AG08396 (cell line): ENCODE results near the gene C18orf63.
"Not testable (repeated sequence)": the region's sequence is repeated elsewhere in the genome, so short reads cannot be mapped to it uniquely, and the experiment has no call there.

Experiments
- DNase-seq: peaks from one replicate; pipeline ENCODE4 v3.0.0; 2012; ENCODE audit warnings: low spot score, mixed read lengths

C18orf63 gene

DNA sequence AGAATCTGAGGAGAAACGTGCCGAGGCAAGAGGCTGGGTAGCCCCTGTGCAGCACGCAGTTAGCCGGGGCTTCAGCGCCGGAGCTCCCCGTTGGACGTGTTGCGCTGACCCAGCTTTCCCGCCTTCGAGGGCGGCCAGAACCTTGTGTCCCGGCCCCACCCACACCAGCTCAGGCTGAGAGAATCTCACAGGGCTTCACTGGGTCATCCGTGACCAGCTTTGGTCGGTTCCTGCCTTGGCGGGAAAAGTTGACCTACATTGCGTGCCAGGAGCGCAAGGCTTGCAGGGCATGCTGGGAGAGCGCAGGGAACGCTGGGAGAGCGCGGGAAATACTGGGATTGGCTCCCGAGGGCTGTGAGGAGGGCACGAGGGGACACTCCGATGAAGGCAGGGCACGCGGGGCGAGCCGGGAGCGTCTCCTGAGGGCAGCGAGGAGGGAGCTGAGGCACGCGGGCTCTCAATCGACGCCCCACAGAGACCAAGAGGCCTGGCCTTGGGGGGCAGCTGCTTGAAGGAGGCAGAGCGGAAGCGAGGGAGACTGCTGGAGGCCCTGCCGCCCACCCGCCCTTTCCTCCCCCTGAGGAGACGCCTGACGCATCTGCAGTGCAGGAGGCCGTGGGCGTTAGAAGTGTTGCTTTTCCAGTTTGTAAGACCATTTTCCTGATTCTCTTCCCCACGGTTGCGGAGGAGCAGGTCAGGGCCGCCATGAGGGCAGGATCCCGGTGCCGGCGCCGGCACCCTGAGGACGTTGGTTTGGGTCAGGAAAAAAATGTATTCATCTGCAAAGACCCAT, at the start of gene C18orf63:
TSS of gene C18orf63 (plus strand) at position 376 of the 793 bp plus-strand sequence. CDS start 2,027 bp downstream, outside the sequence.
- no peak for DNase-seq

DNA sequence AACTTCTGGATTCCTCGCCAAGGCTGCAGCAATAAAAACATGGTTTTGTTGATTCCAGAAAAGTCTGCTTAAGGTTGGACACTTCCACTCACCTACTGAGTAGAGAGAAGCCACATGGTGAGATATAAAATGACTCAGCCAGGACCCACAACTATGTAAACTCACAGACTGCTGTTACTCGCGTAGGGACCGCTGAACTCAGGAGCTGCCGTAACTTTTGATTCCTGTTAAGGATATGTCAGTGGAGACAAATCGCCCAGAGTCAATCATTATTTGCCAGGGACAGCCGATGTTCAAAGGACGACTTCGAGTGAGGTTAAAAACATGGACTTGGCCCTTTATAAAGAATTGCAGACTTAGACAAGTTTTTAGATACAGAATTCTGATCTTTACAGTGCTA, 49.5 kb upstream of the C18orf63 start:
- DNase-seq: no peak

DNA sequence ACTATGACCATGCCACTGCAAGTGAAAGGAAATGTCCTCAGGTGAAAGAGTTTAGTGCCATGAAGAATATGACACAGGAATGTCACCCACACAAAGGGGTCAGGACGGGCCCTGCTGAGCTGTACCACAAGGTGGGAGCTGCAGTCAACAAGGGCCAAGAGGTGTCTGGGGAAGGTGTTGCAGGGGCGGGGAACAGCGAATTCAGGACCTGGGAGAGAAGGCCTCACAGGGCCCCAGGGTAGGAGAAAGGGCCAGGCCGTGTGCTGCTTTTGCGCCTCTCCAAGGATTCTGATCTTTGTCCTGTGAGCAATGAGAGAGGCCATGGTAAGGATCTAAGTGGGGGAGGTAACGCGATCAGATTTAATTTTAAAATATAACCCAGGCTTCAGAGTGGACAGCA, 47.5 kb upstream of the C18orf63 start:
- no peak for DNase-seq

DNA sequence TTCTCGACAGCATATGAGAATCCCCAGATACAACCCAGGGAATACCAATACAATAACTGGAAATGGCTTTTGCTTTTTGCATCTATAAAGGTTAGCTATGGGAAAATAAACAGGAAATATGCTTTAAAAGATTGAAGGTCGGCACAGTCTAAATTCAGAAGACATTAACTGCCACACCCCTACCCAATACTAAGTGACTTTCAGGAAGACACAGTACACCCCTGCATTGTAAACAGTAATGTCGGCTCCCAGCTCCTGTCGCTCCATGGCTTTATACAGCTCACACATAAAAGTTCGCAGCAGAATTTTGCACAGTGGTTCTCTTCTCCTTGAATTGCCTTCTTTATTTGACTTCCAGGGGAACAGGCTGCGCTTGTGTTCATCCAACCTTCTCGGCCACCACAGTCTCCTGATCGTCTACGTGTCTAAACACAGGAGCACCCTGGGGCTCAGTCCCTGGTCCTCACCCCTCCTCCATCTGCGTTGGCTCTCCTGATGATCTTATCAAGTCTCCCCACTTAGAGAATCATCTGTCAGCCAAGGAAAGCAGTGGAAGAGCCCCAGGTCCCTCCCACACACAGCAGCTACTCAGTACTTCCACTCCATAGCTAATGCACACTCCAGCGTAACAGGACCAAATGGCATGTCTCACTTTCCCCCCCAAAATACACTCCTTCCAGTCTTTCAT, 46.6 kb upstream of the C18orf63 start:
- no peak for DNase-seq

DNA sequence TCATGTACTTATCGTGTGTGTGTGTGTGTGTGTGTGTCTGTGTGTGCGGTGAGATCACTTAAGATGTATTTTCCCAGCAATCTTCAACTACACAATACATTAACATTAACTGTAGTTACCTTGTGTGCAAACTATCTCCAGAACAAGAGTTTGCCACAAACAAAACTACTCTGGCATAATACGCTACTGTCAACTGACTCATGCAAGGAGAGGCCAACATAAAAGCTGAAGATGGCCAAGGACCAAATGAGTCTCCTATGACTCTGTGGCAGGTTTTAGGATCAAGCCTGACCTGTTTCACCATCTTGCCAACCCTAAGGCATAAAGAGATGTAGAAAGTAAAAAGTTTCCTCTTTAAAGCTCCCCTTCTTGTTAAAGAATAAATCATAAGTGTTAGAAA, 44.0 kb upstream of the C18orf63 start:
- no peak for DNase-seq

DNA sequence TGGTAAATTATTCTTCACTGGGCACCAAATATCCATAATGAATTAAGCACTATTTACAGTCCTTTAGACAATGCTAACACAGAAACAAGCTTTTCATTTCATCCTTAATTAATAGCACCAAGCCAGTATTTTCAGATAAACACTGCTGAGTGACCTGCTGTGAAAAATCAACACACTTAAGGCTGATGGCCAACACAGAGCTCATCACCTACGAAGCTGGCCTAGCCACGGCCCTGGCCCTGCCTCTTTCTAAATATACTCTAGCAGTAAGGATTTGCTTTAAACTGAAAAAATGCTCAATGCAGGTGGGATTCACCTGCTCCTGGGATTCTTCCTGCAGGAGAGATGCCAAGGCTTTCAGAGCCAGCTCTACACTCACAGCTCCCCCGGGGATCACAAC, 42.2 kb upstream of the C18orf63 start:
- no peak for DNase-seq

DNA sequence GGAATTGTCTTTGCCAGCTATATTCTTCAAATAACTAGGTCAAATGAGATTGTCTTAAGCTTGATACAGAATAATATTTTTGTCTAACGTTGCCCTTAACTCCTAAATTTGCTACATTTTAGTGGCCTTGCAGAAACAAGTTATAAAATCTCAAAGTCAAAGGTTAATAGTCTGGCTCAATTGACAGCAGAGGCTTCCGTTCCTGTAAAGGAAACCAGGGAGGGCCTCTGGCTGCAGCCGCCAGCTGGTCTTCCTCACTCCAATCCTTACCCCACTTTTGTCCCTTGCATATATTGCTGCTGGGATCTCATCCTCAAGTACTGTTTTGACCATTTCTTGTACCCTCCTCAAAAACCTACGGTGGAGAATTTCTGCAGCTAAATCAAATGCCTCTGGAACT, 40.9 kb upstream of the C18orf63 start:
- no peak for DNase-seq

DNA sequence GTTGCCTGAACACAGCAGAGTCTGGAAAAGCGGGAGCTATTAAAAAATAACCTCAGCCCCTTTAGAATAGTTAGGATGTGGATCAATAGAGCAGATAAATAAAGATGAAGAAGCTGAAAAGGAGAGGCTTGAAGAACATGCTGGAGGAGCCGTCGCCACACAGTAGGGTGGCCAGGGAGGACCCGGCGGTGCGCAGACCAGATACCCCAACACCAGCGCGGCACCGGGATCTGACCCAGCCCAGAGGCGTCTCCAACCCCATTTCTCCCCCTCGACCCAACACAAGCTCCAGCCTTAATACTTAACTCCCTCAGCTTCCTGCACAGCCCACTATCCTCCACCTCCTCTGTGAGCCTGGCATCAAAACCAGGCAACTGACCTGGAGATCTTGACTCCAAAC, 39.9 kb upstream of the C18orf63 start:
- no peak for DNase-seq

DNA sequence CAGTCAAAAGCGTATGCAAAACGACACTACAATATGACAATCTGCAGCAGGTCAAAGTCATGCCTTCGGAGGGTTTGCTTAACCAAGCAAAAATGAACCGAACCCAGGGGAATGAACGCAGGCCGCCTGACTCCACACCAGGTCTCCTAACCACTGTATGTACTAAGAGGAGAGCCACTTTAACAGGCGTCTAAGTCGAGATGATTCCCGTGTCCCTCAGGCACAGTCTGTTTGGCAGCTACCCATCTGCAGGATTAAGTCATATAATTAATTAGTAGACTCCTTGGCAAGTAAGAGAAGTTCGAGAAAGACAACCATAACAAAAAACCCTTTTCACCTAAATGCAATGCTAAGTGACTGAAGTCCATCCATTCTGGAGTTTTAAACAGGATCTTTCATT, 39.0 kb upstream of the C18orf63 start:
- no peak for DNase-seq

DNA sequence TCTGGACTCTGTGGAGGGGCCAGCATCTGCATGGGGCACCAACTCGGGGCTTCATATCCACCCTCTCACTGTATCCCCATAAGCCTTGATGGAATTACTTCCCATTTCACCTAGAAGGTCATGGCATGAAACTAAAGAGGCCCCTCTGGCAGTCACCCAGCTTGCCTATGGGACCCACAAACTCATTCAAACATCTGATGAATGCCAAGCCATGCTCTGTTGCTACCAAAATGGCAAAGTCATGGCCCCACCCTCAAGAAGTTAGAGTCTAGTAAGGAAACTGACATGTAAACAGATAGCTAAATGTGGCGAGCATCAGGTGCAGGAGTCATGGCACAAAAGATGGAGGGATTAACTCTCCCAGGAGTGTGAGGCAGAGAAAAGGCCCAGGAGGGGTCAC, 38.3 kb upstream of the C18orf63 start:
- DNase-seq: no peak

DNA sequence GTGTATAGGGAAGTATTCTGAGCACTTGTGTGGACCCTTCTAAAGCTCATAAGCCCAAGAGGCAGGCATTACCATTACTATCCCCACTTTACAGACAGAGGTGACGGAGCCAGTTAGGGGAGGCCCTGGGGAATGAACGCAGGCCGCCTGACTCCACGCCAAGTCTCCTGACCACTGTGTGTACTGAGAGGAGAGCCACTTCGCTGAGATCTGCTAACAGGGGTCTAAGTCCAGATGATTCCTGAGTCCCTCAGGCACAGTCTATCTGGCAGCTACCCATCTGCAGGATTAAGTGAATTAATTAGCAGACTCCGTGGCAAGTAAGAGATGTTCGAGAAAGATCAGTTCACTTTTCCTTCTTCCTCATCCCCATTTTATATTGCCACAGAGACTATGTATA, 37.6 kb upstream of the C18orf63 start:
- DNase-seq: no peak

DNA sequence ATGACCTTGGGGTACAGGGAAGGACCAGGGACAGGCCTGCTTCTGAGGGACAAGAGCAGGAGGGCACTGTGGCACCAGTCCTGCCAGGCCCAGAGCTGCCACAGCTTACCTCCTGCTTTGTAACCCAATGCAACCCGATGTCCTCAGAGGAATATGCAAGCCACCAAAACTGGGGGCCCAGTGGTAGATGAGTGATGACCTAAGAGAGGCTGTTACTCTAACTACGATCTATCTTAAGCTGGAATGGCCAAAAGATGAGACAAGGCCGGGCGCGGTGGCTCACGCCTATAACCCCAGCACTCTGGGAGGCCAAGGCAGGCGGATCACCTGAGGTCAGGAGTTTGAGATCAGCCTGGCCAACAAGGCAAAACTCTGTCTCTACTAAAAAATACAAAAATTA, 36.7 kb upstream of the C18orf63 start:
- DNase-seq: no peak

DNA sequence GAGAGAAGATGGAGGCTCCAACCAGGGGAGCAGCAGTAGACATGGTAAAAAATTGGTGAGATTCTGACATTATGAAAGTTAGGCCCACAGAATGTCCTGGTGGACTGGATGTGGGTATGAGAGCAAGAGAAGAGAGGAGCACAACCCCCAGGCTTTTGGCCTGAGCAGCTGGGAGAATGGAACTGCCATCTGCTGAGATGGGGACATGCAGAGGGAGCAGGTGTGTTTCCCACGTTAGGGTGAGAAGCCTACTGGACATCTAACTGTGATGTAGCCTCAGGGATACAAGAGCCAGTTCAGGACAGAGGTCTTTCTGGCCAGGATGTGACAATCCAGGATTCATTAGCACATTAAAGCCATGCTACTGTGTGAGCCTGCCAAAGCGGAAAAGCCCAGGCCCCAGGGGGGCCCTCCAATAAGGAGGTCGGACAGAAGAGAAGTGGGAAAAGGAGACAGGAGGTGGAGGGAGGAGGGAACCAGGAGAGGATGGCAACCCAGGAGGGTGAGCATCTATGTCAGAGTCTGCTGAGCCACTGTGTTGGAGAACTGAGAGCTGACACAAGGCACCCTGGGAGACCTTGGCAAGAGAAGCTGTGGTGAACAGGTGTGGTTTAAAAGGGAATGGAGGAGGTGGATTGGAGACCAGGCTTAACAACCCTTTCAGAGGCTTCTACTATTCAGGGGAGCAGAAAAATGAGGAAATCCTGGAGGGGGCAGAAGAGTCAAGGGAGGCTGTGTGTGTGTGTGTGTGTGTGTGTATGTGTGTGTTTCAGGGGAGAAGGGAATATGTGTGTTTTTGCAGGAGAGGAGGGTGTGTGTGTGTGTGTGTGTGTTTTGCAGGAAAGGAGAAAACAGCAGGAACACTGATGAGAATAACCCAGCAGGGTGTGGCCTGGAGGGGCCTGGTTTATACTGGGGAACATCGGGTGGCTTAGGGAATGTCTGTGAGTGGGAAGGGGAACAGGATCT, 34.3 kb upstream of the C18orf63 start:
- DNase-seq: no peak

DNA sequence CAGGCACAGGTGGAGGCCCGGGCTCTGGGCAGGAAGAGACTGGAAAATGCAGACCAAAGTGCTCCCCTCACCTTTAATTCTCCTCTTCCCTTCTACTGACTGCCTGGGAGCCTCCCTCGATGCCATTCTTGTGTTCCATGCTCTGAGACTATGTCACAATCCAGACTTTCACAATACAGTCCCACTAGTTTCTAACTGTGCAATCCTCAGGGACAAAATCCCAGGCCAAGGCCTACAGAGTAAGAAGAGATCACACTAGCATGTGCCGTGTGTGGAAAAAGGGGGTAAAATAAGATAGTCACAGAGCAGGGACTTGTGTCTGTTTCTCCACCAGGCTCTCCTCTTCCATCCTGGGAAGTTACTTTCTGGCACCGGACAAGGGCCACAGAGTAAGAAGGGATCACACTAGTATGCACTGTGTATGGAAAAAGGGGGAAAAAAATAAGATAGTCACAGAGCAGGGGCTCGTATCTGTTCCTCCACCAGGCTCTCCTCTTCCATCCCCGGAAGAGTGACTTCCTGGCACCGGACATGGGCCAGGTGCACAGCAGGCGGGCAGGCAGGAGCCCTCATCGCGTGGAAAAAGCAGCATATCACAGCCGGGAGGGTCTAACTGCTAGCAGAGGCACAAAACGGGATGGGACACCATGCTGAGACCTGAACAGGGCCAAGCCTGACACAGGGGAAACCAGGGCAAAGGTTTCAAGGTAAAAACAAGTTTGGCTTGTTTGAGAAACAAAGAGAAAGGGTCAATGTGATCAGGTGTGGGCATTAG, 33.5 kb upstream of the C18orf63 start:
- DNase-seq: peak; percentile 2

DNA sequence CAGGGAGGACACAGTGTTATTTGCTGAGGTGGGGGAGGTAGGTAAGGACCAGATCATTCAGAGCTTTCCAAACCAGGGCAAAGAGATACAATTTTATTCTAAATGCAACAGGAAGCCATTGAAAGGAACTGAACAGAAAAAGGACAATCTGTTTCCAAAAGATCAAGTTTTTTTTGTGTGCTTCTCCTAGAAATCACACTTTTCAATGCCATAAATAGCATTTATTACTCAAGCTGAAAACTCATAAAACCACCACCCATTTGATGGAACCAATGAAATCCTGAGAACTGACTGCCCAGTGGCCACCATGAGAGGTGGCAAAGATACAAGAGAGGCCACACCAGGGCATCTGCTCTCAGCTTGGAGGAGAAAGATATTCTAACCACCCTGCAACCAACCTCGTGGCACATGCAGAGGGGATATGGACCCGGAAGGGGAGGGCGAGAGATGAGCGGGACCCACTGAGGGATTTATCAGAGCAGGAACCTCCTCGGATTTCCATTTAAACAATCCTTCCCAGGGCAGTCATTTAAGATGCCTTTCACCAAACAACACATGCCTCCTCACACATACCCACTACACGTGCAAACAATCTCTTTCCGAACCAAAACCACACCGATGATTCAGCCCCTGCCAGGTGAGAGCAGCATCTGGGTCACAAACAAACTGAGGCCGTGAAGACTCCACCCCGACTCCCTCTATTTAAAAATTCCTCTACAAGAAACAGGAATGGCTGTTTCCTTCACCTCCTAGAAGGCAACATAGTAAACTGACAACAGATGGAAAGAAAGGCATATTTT, 32.7 kb upstream of the C18orf63 start:
- peak; percentile 14 for DNase-seq

DNA sequence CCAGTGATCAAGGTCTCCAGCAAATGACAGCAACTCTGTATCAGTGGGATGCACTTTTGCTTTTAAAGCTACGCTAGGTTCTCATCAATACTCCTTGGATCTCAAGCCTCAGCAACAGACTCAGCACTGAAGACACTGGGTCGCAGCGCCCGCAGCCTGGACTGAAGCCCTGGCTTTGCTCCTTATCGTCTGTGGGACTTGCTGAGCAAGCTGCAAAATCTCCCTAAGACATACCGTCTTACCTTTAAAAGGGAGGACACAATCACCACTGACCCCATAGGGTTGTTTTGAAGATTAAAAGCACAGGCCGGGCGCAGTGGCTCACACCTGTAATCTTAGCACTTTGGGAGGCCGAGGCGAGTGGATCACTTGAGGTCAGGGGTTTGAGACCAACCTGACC, 32.0 kb upstream of the C18orf63 start:
- DNase-seq: no peak

DNA sequence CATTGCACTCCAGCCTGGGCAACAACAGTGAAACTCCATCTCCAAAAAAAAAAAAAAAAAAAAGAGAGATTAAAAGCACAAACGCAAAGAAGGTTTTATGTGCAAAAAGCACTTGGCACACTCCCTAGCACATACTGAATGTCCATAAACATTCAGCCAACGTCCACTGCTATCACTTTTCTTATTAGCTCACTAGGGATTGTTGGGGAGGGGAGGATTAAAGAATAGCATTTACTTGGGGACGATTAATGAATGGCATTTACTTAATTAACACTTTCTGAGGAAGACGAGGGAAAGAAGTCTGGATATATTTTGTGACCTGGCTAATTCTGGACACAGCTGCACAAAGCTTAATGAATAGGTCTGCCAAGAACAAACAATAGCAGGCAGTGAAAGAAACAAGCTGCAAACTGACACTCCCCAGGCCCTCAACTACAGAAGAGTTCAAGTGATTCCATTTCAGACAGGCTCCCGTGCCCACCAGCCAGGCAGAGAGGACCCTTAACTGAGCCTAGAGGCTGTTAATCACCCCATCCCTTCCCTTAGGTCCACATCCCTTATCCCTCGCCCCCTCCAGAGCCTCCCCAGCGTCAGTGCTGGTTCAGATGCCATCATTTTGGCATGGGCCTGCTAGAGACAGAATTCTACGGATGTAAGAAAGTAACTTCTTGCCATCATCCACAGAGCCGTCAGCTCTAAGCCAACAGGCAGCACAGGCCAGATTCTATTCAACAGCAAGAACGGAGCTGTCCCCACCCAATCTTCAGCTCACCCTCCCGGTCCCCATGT, 31.3 kb upstream of the C18orf63 start:
- DNase-seq: peak; percentile 1

DNA sequence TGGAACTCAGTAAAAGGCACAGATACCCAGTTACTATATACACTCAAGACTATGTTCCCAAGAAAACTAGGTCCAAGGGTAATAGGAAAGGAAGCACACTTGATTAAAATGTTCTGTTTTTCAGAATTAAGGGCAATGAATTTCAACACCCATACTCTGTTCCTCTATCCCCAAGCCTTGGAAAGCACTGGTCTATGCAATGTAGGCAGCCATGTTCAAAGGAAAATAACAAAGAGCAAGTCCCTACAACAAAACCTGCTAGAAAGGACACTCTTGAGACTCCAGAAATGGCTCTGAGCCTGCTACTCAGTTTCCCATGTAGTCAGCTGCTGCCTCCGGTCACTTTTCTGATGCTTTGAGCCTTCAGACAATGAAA, 30.7 kb upstream of the C18orf63 start:
- DNase-seq: peak; percentile 1

DNA sequence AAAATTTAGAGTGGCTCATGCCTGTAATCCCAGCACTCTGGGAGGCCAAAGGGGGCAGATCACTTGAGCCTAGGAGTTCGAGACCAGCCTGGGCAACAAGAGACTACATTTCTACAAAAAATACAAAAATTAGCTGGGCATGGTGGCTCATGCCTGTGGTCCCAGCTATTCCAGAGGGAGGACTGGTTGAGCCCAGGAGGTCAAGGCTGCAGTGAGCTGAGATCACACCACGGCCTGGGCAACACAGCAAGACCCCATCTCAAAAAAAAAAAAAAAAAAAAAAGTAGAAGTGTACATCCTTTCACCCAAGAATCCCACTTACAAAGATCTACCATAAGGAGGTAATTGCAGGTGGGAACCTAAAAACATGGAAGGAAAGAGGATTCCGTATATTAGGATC, 30.1 kb upstream of the C18orf63 start:
- DNase-seq: not testable (repeated sequence)
